HG02852 (cell line): Measurements from ENCODE around the gene TM9SF2.
A peak's percentile ranks its signal among the peaks of the same experiment; 100 is the strongest.

Experiments used
- ATAC-seq: cut with Tn5 transposase; IDR thresholded peaks from one replicate; pipeline ENCODE4 v1.9.1; 2021; ENCODE audit warnings: mild to moderate bottlenecking, moderate library complexity; ENCODE audit not compliant: unreplicated experiment

The TM9SF2 gene

DNA sequence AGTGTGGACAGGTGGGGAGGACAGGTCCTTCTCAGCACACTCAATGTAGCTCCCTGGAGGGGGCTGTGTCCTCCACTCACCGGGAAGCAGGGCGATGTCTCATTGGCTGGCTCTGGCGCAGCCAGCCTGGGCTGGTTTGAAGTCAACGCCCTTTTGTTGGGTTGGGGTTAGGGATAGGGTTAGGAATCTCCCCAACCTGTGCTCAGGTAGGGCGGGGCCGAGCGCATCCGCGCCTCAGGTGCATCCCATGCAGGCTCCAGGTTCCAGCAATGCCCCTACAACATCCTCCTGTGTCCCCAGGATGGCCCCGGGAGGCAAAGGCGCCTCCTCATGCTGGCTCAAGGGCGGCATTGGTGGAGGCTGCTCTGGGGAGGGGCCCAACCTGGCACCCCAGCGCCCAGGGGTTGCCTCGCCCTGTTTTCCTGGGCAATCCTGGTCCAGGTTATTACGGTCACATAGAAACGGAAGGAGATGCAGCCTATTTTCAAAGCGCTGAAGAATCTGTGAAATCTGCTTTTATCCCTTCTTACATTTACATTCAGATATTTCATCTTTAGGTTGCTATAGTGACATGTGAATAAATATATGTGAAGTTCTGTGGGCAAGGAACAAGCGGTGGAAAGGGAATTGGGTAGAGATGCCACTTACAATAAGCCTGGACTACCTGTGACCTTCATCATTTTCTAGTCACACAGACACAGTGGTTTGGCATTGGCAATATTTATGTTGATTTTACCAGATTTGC is 74.3 kb downstream of the TM9SF2 start:
- ATAC-seq = no peak

GRCh38 chr13:99577934-99578917 is 77.0 kb downstream of the TM9SF2 start:
- no peak for ATAC-seq

- ATAC-seq = no peak
These were observed 79.4 kb downstream of the TM9SF2 start for GRCh38 chr13:99580500-99581268.

DNA sequence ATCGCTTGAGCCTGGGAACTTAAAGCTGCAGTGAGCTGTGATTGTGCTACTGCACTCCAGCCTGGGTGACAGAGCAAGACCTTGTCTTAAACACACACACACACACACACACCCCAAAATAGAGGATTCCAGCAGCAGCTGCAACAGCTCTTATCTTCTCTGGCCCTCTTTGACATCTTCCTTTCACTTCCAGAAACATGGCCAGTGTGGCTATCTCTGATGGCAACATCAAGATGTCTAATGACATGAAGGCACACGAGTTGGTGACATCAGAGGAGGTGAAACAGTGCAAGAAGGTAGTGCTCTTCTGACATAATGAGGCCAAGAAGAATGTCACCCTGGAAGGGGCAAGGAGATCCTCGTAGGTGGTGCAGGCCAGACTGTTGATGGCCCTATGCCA is 81.2 kb downstream of the TM9SF2 start:
- ATAC-seq = no peak

DNA sequence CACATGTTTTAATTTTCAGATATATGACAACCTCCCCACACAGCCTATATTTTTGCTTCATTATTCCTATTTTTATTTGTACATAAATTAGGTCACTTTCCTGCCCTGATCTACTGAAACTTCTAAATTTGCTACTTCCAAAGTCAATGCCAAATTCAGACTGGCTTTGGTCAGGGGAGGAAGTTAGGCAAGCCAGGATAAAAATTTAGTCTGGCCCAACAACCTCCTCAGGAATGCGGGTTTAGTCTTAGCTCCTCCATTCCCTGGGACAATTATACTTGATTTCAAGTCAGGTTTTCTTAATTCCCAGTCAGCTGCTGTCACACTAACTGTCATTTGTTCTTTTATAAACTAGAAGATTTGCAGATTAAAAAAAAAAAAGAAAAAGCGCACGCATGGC is 84.3 kb downstream of the TM9SF2 start:
- ATAC-seq = no peak

DNA sequence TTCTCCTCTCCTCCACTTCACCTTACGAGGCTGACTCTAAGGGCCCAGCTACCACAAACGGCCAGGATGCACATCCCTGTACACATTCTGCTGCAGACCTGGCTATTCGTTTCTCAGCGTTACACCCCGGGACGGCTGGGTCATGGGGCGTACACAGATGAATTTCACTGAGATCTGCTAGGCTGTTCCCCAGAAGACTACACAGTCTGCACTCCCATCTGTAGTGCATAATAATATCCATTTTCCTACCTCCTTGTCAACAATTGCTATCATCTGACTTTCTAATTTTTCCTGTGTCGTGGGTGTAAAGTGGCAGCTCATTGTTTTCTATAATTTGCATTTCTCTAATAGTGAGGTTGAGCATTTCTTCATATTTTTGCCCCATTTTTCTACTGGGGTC is 85.7 kb downstream of the TM9SF2 start:
- no peak for ATAC-seq

GRCh38 chr13:99587893-99588606 is 86.8 kb downstream of the TM9SF2 start:
- ATAC-seq = no peak

GRCh38 chr13:99589575-99589974 is 88.3 kb downstream of the TM9SF2 start:
- no peak for ATAC-seq

GRCh38 chr13:99590519-99591011 is 89.3 kb downstream of the TM9SF2 start:
- ATAC-seq = no peak

DNA sequence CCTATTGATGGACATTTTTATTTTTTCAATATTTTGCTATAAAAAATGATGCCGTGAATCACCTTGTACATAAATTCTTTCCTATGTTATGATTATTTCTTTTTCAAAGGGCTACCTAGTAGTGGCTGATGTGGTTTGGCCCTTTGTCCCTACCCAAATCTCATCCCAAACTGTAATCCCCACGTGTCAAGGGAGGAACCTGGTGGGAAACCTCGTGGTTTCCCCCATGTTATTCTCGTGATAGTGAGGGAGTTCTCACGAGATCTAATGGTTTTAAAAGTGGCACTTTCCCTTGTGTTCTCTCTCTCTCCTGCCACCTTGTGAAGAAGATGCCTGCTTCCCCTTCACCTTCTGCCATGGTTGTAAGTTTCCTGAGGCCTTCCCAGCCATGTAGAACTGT is 94.9 kb downstream of the TM9SF2 start:
- ATAC-seq = no peak

DNA sequence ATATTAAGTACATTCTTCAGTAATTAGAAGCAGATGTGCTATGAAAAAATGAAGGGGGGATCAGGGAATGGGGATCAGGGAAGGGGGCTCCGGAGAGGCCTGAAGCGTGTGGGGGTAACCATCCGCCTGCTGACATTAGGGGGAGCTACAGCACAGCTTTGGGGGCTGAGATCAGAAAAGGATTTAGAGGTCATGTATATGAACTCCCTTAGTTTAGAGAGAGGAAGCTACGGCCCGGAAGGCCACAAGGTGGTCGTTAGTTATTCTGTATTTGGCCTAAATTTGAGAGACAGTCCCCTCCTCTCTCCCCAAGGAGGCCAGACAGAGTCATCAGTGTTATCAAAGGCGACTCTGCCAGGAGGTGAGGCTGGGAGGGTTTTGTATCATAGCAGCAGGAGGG is 99.0 kb downstream of the TM9SF2 start:
- ATAC-seq = no peak

DNA sequence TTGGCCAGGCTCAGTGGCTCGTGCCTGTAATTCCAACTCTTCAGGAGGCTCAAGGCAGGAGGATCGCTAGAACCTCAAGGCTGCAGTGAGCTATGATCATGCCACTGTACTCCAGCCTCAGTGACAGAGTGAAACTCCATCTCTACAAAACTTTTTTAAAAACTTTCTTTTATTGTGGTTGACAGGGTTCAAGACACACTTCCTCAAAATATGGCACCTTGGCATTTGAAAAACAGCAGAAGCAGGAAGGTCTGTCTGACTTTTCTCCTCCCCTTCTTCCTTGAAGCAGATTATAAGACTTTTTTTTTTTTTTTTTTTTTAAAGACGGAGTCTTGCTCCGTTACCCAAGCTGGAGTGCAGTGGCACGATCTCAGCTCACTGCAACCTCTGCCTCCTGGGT is 100.3 kb downstream of the TM9SF2 start:
- no peak for ATAC-seq

DNA sequence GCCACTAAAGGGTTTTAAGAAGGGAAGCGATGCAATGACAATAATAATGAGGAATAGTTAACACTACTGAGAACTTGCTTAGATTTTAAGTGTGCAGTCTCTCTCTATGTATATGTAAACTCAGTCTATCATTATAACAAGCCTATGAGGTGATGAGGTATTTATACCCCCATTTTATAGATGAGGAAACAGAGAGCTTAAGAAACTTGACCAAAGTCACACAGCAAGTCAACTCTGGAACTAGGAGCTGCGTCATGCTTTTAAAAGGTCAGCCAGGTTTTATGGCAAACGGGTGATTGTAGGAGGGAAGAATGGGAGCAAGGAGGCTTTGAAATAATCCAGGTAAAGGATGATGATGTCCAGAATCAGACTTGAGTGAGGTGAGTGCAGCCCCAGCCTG is 103.4 kb downstream of the TM9SF2 start:
- no peak for ATAC-seq

GRCh38 chr13:99605420-99606323 is 104.4 kb downstream of the TM9SF2 start:
- ATAC-seq = peak; percentile 41

- ATAC-seq = peak; percentile 78
These were observed 105.2 kb downstream of the TM9SF2 start, which contains the start of gene CLYBL for GRCh38 chr13:99606324-99607066. Gene CLYBL, plus strand, starts transcription at chr13:99606690.

DNA sequence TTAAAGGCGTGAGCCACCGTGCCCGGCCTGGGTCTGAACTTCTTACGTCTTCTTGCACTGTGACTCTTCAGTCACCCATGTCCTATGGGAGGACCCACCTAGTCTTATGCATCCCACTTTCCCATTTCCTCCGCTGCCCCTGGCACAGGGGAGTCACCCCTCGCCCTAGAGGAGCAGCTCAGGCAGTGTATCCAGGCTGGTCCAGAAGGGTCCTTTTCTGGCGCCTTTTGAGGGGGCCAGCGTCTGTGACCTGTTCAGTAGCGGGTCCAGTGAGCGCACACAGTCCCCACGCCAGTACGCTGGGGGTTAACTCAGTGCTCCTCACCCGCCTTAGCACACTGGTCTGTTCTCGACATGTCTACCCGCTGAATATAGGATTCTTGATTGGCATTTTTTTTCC is 107.1 kb downstream of the TM9SF2 start:
- ATAC-seq = no peak

GRCh38 chr13:99610702-99611289 is 109.5 kb downstream of the TM9SF2 start:
- no peak for ATAC-seq
